ENCODE data around the gene MARK1. TPM values are rescaled to one million over a fixed set of nuclear protein-coding genes. Genes with fewer than 3 reads are reported as not detected.

Gene MARK1
- total and polyA plus RNA-seq, 2 experiments from 2014 or later, result 11.1 to 13.6 TPM

DNA sequence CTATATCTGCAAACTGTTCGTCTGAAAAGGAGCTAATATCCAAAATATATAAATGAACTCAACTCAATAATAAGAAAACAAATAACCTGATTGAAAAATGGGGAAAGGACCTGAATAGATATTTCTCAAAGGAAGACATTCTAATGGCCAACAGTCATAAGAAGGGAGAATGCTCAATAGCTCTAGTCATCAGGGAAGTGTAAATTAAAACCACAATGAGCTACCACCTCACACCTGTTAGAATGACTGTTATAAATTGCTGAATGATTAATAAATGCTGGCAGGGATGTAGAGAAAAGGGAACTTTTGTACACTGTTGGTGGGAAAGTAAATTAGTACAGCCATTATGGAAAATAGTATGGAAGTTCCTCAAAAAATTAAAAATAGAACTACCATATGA lies 141.1 kb downstream of the MARK1 start:
- Histone ChIP-seq H3K4me2 (no peak overlapping the region), H3K27me3 (ENCODE audit: insufficient read depth) (no peaks in the 10 kb centered on the region), H3F3A (replicated peaks; ENCODE audit: low read depth) (no peaks in the 10 kb centered on the region), H3K4me3 (no peak overlapping the region), H3K9me2 (ENCODE audit: insufficient read depth) (no peaks in the 10 kb centered on the region), H3K4me1 (ENCODE audit: insufficient read depth) (no peaks in the 10 kb centered on the region), H2AFZ (no peak overlapping the region), H3K79me2 (replicated peaks; ENCODE audit: insufficient read depth) (no peaks in the 10 kb centered on the region), H4K20me1 (replicated peaks; ENCODE audit: insufficient read depth) (no peaks in the 10 kb centered on the region), H3K27ac (ENCODE audit: low read depth) (no peak overlapping the region), H3K36me3 (ENCODE audit: insufficient read depth) (no peaks in the 10 kb centered on the region)
- no peak for ATAC-seq
- TF ChIP-seq, protein P1, sequence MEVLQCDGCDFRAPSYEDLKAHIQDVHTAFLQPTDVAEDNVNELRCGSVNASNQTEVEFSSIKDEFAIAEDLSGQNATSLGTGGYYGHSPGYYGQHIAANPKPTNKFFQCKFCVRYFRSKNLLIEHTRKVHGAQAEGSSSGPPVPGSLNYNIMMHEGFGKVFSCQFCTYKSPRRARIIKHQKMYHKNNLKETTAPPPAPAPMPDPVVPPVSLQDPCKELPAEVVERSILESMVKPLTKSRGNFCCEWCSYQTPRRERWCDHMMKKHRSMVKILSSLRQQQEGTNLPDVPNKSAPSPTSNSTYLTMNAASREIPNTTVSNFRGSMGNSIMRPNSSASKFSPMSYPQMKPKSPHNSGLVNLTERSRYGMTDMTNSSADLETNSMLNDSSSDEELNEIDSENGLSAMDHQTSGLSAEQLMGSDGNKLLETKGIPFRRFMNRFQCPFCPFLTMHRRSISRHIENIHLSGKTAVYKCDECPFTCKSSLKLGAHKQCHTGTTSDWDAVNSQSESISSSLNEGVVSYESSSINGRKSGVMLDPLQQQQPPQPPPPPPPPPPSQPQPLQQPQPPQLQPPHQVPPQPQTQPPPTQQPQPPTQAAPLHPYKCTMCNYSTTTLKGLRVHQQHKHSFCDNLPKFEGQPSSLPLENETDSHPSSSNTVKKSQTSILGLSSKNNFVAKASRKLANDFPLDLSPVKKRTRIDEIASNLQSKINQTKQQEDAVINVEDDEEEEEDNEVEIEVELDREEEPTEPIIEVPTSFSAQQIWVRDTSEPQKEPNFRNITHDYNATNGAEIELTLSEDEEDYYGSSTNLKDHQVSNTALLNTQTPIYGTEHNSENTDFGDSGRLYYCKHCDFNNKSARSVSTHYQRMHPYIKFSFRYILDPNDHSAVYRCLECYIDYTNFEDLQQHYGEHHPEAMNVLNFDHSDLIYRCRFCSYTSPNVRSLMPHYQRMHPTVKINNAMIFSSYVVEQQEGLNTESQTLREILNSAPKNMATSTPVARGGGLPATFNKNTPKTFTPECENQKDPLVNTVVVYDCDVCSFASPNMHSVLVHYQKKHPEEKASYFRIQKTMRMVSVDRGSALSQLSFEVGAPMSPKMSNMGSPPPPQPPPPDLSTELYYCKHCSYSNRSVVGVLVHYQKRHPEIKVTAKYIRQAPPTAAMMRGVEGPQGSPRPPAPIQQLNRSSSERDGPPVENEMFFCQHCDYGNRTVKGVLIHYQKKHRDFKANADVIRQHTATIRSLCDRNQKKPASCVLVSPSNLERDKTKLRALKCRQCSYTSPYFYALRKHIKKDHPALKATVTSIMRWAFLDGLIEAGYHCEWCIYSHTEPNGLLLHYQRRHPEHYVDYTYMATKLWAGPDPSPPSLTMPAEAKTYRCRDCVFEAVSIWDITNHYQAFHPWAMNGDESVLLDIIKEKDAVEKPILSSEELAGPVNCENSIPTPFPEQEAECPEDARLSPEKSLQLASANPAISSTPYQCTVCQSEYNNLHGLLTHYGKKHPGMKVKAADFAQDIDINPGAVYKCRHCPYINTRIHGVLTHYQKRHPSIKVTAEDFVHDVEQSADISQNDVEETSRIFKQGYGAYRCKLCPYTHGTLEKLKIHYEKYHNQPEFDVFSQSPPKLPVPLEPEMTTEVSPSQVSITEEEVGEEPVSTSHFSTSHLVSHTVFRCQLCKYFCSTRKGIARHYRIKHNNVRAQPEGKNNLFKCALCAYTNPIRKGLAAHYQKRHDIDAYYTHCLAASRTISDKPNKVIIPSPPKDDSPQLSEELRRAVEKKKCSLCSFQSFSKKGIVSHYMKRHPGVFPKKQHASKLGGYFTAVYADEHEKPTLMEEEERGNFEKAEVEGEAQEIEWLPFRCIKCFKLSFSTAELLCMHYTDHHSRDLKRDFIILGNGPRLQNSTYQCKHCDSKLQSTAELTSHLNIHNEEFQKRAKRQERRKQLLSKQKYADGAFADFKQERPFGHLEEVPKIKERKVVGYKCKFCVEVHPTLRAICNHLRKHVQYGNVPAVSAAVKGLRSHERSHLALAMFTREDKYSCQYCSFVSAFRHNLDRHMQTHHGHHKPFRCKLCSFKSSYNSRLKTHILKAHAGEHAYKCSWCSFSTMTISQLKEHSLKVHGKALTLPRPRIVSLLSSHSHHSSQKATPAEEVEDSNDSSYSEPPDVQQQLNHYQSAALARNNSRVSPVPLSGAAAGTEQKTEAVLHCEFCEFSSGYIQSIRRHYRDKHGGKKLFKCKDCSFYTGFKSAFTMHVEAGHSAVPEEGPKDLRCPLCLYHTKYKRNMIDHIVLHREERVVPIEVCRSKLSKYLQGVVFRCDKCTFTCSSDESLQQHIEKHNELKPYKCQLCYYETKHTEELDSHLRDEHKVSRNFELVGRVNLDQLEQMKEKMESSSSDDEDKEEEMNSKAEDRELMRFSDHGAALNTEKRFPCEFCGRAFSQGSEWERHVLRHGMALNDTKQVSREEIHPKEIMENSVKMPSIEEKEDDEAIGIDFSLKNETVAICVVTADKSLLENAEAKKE (CRISPR knock-in tag; IDR thresholded peaks at IDR 0.05), result no peak
- TF ChIP-seq CREB1 (CRISPR knock-in tag; IDR thresholded peaks at IDR 0.05; ENCODE audit: low read depth) (no peak), STAT1 (IDR thresholded peaks at IDR 0.05; ENCODE audit: unreplicated experiment) (no peak), NANOG (IDR thresholded peaks at IDR 0.05; ENCODE audit: borderline replicate concordance) (no peak), EZH2phosphoT487 (IDR thresholded peaks at IDR 0.05; ENCODE audit: unreplicated experiment) (no peak)
- TF ChIP-seq, protein P2, sequence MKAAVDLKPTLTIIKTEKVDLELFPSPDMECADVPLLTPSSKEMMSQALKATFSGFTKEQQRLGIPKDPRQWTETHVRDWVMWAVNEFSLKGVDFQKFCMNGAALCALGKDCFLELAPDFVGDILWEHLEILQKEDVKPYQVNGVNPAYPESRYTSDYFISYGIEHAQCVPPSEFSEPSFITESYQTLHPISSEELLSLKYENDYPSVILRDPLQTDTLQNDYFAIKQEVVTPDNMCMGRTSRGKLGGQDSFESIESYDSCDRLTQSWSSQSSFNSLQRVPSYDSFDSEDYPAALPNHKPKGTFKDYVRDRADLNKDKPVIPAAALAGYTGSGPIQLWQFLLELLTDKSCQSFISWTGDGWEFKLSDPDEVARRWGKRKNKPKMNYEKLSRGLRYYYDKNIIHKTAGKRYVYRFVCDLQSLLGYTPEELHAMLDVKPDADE (IDR thresholded peaks at IDR 0.05), result no peak
- TF ChIP-seq, protein P3, sequence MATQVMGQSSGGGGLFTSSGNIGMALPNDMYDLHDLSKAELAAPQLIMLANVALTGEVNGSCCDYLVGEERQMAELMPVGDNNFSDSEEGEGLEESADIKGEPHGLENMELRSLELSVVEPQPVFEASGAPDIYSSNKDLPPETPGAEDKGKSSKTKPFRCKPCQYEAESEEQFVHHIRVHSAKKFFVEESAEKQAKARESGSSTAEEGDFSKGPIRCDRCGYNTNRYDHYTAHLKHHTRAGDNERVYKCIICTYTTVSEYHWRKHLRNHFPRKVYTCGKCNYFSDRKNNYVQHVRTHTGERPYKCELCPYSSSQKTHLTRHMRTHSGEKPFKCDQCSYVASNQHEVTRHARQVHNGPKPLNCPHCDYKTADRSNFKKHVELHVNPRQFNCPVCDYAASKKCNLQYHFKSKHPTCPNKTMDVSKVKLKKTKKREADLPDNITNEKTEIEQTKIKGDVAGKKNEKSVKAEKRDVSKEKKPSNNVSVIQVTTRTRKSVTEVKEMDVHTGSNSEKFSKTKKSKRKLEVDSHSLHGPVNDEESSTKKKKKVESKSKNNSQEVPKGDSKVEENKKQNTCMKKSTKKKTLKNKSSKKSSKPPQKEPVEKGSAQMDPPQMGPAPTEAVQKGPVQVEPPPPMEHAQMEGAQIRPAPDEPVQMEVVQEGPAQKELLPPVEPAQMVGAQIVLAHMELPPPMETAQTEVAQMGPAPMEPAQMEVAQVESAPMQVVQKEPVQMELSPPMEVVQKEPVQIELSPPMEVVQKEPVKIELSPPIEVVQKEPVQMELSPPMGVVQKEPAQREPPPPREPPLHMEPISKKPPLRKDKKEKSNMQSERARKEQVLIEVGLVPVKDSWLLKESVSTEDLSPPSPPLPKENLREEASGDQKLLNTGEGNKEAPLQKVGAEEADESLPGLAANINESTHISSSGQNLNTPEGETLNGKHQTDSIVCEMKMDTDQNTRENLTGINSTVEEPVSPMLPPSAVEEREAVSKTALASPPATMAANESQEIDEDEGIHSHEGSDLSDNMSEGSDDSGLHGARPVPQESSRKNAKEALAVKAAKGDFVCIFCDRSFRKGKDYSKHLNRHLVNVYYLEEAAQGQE (IDR thresholded peaks at IDR 0.05; ENCODE audit: unreplicated experiment), result no peak
- H3K4me1 Mint-ChIP-seq, result peaks cover 5% of the 10 kb centered on the region
- H3K4me3 Mint-ChIP-seq, result no peak overlapping the region
- peaks cover 2% of the 10 kb centered on the region for H3K27me3 Mint-ChIP-seq (ENCODE audit: insufficient read depth, low read depth, poor library complexity)
- no peaks in the 10 kb centered on the region; the same call in 1 of the 3 replicates for H3K36me3 Mint-ChIP-seq (ENCODE audit: low read depth)
- no peaks in the 10 kb centered on the region; the same call in 1 of the 3 replicates for H3K9me3 Mint-ChIP-seq
- DNase-seq (ENCODE audit: low spot score), result no peak
- no peak overlapping the region for H3K27ac Mint-ChIP-seq
